ENCODE measurements around the gene CLEC2B. TPM values are rescaled to one million over a fixed set of nuclear protein-coding genes. Genes with fewer than 3 reads are reported as not detected.

The CLEC2B gene
- 14.2 and 19.3 TPM in 2 replicates for total RNA-seq

DNA sequence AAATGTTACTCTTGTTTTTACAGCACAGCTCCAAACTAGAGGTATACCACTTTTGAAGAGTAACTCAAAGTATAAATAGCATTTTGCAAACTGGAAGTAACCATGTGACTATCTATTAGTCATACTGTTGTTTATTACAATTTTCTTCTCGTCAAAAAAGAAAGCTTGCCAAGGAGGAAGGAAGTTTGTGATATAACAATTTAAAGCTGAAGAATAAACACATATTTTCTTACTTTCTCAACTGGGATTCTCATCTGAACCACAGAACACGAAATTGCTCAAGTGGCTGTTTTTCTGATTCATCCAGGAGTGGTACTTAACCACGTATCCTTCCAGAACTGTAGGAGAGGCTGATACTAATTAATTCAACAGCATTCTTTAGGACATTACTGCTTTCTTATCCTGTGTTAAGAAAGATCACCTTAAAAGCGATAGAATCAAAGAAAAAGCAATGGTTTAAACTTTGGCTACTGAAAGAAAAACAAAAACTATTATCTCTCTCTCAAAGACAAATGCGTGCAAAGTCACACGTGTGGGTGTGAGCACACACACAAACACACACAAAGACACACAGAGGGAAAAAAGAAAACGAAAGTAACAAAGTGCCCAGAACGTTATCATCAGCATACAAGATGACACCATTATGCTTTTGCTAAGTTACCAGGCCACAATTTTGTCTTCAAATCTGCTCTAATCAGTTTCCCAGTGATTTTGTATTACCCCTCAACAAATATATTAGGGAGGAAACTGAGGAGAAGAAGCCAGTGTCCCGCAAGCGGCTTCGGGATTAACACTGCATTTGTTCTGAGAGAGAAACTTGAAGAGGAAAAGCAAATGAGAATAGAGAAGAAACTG, at the start of gene CLEC2B:
Gene CLEC2B (minus strand): TSS at position 48 of the 855 bp plus-strand sequence.

DNA sequence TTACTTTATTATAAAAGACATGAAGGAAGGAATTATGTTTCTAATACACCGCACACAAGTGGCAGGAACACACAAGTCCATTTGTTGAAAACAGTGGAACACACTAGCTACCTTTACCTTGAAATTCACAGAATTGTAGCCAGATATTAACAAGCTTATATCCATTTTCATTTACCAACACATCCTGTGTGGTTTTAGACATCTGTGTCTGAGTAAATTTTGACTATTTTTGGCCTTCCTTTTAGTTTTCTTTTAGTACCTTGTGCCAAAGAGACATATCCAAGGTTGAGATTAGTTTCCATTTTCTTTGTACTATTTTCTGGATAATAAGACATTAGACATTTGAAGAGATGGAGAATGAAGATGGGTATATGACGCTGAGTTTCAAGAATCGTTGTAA, 12.1 kb upstream of the CLEC2B start, which contains the start of gene KLRF2:
Gene KLRF2 (plus strand): TSS at position 244 of the 400 bp plus-strand sequence. CDS start 107 bp downstream, at position 351.

DNA sequence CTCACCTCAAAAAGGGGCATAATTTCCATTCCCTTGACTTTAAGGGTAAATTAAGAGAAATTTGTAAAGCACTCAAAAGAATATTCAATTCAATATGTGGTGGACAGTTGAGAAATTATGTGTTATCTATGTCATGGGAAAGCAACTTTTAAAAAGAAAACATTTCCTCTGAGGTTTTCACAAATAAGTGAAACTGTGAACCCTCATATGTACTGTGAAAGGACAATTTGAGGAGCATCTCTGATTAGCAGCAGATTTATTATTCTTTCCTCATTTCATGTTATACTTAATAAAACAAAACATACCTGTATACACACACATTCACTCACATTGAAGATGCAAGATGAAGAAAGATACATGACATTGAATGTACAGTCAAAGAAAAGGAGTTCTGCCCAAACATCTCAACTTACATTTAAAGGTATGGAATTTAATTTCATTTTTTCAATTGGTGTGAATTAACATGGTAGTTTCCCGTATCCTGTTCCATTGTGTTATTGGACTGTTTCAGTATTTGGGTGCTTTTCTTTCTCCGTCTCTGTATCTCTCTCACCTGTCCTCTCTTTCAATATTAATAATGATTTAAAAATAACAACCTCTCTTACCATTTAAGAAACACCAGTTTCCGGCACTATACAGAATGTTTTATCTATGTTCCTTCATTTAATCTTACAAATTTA, 41.8 kb downstream of the CLEC2B start, which contains the start of gene KLRF1:
Gene KLRF1 (plus strand): TSS at position 273 of the 680 bp plus-strand sequence. CDS start 64 bp downstream, at position 337.

Other genes with a start within 250 kb of the CLEC2B start
- 2.3 and 4.1 TPM in 2 replicates for gene CLEC2D, start 199.6 kb downstream of the CLEC2B start, total RNA-seq
- not detected in 2 replicates for gene CLECL1, start 136.3 kb downstream of the CLEC2B start, total RNA-seq
- not detected in 2 replicates for gene CD69, start 108.5 kb downstream of the CLEC2B start, total RNA-seq
- 0.15 TPM in 1 of 2 replicates, not detected in the other for gene KLRF1, start 41.9 kb downstream of the CLEC2B start, total RNA-seq
- not detected in 2 replicates for gene KLRF2, start 12.1 kb upstream of the CLEC2B start, total RNA-seq
- gene CLEC2A, start 63.0 kb upstream of the CLEC2B start, total RNA-seq: not detected in 2 replicates
- gene CLEC12A, start 102.1 kb upstream of the CLEC2B start, total RNA-seq: not detected in 2 replicates
- not detected in 2 replicates for gene CLEC1B, start 129.8 kb upstream of the CLEC2B start, total RNA-seq
- 0.17 TPM in 1 of 2 replicates, not detected in the other for gene CLEC12B, start 141.3 kb upstream of the CLEC2B start, total RNA-seq
- gene CLEC9A, start 161.3 kb upstream of the CLEC2B start, total RNA-seq: not detected in 2 replicates
- gene CLEC1A, start 229.6 kb upstream of the CLEC2B start, total RNA-seq: not detected in 2 replicates

Data from smooth muscle cell of trachea (primary cell).